Effector CD4-positive, alpha-beta T cell (primary cell): ENCODE data around the gene WDR86.

Experiments
- DNase-seq: peaks from one replicate; pipeline ENCODE4 v3.0.0-alpha.2; 2020

Gene WDR86

GRCh38 chr7:151389768-151390597 is 19.9 kb downstream of the WDR86 start:
- DNase-seq = no peak

GRCh38 chr7:151389096-151389767 is 20.6 kb downstream of the WDR86 start:
- no peak for DNase-seq

GRCh38 chr7:151388430-151388829 is 21.4 kb downstream of the WDR86 start:
- DNase-seq = no peak

GRCh38 chr7:151388007-151388297 is 21.9 kb downstream of the WDR86 start:
- no peak for DNase-seq

- DNase-seq = no peak
Observed at GRCh38 chr7:151387161-151388006, 22.5 kb downstream of the WDR86 start.

GRCh38 chr7:151386301-151387160 is 23.3 kb downstream of the WDR86 start:
- no peak for DNase-seq

GRCh38 chr7:151385626-151386300 is 24.1 kb downstream of the WDR86 start:
- no peak for DNase-seq

GRCh38 chr7:151384776-151385625 is 24.8 kb downstream of the WDR86 start:
- DNase-seq = no peak

GRCh38 chr7:151384352-151384697 is 25.5 kb downstream of the WDR86 start:
- DNase-seq = no peak

GRCh38 chr7:151383638-151384351 is 26.0 kb downstream of the WDR86 start:
- DNase-seq = no peak

GRCh38 chr7:151382079-151382885 is 27.6 kb downstream of the WDR86 start:
- peak; percentile 47 for DNase-seq

- DNase-seq = peak; percentile 60
Observed at GRCh38 chr7:151381348-151382078, 28.3 kb downstream of the WDR86 start.

GRCh38 chr7:151381098-151381347 is 28.8 kb downstream of the WDR86 start:
- DNase-seq = no peak

GRCh38 chr7:151380199-151381097 is 29.4 kb downstream of the WDR86 start:
- no peak for DNase-seq

- DNase-seq = no peak
Observed at GRCh38 chr7:151379534-151380198, 30.2 kb downstream of the WDR86 start.

GRCh38 chr7:151379193-151379520 is 30.7 kb downstream of the WDR86 start:
- DNase-seq = no peak

- DNase-seq = no peak
Observed at GRCh38 chr7:151378496-151379192, 31.2 kb downstream of the WDR86 start.
